AG04449 (cell line): ENCODE data around the gene USP8.
"Not testable (repeated sequence)": the region's sequence is repeated elsewhere in the genome, so short reads cannot be mapped to it uniquely, and the experiment has no call there.

Experiments
- CTCF ChIA-PET: fragments of 350-600 bp; formaldehyde crosslinking; extraction: SDS; loops from one replicate; lab custom pipeline; 2021; ENCODE audit warnings: antibody characterized with exemption; lab: Yijun Ruan, JAX
- POLR2A ChIA-PET: fragments of 400-600, 350-600 bp; formaldehyde crosslinking; extraction: SDS; loops from one replicate; lab custom pipeline; 2020; ENCODE audit warnings: antibody characterized with exemption, inconsistent platforms; lab: Yijun Ruan, JAX
- DNase-seq: peaks from one replicate; pipeline ENCODE4 v3.0.0-alpha.2; 2010; ENCODE audit warnings: low read depth, low spot score
- H3K4me3 ChIP-seq: 2 replicates; pipeline ENCODE4 v1.5.1; 2011; ENCODE audit warnings: low read depth, mild to moderate bottlenecking, control low read depth, low read length
- TF ChIP-seq, protein P1 (sequence below): IDR thresholded peaks from one replicate; pipeline ENCODE4 v1.5.1; 2011; ENCODE audit warnings: mild to moderate bottlenecking, moderate library complexity, low read length, control low read depth, inconsistent platforms; ENCODE audit not compliant: insufficient read depth; ENCODE audit errors: missing control alignments

Gene USP8

DNA sequence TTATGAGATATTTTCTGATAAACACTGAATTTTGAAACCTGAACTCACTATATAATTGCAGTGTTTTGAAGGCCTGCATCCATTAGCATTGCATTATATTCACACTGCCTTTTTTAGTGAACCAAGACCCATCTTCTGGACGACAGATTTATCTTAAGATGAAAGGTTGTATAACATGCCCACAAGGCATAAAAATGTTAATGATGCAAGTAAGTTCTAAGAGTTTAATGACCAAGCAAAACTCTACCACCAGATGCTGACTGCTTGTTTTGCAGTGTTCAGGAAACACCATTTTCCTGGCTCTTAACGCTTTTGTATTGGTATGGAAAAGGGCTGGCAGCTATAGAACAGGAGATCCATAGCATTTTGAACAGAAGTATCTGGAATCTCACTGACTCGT, 76.1 kb downstream of the USP8 start:
- no peak overlapping the region for H3K4me3 ChIP-seq
- no peak for DNase-seq
- ChIA-PET POLR2A (no interaction called here), CTCF (no interaction called here)
- TF ChIP-seq, protein P1, sequence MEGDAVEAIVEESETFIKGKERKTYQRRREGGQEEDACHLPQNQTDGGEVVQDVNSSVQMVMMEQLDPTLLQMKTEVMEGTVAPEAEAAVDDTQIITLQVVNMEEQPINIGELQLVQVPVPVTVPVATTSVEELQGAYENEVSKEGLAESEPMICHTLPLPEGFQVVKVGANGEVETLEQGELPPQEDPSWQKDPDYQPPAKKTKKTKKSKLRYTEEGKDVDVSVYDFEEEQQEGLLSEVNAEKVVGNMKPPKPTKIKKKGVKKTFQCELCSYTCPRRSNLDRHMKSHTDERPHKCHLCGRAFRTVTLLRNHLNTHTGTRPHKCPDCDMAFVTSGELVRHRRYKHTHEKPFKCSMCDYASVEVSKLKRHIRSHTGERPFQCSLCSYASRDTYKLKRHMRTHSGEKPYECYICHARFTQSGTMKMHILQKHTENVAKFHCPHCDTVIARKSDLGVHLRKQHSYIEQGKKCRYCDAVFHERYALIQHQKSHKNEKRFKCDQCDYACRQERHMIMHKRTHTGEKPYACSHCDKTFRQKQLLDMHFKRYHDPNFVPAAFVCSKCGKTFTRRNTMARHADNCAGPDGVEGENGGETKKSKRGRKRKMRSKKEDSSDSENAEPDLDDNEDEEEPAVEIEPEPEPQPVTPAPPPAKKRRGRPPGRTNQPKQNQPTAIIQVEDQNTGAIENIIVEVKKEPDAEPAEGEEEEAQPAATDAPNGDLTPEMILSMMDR, result no peak

DNA sequence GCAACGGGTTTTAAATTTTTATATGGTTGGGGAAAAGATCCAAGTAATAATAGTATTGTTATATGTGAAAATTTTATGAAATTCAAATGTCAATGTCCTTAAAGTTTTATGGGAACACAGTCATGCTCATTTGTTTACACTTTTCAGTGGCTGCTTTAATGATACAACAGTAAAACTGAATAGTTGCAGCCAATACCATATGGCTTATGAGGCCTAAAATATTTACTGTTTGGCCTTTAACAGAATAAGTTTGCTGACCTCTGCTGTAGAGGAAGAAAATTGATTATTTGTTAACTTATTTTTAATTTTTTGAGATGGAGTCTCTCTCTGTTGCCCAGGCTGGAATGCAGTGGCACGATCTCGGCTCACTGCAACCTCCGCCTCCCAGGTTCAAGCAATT, 77.6 kb downstream of the USP8 start:
- no peak overlapping the region for H3K4me3 ChIP-seq
- TF ChIP-seq, protein P1, result no peak
- DNase-seq, result no peak
- CTCF ChIA-PET, result no interaction called here
- POLR2A ChIA-PET, result interaction anchor here (0.6 kb wide), 2 partner anchors 148 to 383 kb away, joined by 4 to 5 read pairs; no protein-coding TSS in a partner anchor

DNA sequence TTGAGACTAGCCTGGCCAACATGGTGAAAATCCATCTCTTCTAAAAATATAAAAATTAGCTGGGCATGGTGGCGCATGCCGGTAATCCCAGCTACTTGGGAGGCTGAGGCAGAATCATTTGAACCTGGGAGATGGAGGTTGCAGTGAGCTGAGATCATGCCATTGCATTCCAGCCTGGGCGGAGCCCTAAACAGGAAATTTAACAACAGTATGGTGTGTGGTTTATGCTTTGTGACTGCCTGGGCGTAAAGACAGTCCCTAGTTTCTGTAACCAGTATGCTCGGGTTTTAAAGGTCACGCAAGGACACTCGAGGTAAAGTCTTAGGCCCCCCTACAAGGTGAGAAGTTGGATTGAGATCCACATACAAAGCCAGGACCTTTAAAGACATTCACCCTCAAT, 78.9 kb downstream of the USP8 start:
- CTCF ChIA-PET, result no interaction called here
- no peak for DNase-seq
- no peak overlapping the region for H3K4me3 ChIP-seq
- POLR2A ChIA-PET, result interaction anchor here (0.7 kb wide), 1 partner anchor 116 kb away, joined by 3 read pairs; no protein-coding TSS in a partner anchor
- TF ChIP-seq, protein P1, result no peak

DNA sequence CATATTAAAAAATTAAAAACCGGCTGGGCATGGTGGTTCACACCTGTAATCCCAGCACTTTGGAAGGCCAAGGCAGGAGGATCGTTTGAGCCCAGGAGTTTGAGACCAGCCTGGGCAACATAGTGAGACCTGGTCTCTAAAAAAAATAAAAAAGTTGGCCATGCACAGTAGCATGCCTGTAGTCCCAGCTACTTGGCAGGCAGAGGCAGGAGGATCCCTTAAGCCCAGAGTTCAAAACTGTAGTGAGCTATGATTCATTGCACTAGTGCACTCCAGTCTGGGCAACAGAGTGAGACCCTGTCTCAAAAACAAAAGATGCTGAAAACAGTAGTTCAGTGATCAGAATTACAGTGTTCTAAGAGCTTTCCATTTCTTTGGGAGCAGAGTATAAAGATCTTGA, 81.5 kb downstream of the USP8 start:
- CTCF ChIA-PET, POLR2A ChIA-PET, H3K4me3 ChIP-seq, DNase-seq: not testable (repeated sequence)

DNA sequence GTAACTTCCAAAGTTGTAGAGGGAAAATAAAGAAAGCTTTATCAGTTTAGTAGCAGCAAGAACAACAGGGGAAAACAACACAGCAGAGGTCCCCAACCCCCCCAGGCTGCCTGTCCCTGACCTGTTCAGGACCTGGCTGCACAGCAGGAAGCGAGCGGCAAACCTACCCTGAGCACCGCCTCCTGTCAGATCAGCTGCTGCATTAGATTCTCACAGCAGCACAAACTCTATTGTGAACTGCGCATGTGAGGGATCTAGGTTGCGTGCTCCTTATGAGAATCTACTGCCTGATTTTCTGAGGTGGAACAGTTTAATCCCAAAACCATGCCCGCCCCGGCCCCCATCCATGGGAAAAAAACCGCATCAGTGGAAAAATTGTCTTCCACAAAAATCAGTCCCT, 81.9 kb downstream of the USP8 start:
- DNase-seq, result no peak
- H3K4me3 ChIP-seq, result no peak overlapping the region
- TF ChIP-seq, protein P1, result no peak
- ChIA-PET CTCF (no interaction called here), POLR2A (no interaction called here)

DNA sequence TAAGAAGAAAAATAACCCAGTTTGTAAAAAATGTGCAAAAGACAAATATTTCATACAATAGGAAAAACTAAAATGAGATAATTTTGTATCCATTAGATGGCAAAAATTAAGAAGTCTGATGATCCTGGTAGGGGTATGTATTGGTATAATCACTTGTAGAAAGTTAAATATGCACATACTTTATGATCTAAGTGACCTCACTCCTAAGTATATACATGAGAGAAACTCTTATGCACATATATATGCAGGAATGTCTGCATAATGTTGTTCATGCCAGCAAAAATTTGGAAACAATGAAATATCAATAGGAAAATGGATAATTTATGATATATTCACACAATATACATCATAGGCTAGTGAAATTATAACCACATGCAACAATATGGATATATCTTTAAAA, 88.8 kb downstream of the USP8 start:
- TF ChIP-seq, protein P1, result no peak
- POLR2A ChIA-PET, result no interaction called here
- DNase-seq, result no peak
- no peak overlapping the region for H3K4me3 ChIP-seq
- CTCF ChIA-PET, result no interaction called here

DNA sequence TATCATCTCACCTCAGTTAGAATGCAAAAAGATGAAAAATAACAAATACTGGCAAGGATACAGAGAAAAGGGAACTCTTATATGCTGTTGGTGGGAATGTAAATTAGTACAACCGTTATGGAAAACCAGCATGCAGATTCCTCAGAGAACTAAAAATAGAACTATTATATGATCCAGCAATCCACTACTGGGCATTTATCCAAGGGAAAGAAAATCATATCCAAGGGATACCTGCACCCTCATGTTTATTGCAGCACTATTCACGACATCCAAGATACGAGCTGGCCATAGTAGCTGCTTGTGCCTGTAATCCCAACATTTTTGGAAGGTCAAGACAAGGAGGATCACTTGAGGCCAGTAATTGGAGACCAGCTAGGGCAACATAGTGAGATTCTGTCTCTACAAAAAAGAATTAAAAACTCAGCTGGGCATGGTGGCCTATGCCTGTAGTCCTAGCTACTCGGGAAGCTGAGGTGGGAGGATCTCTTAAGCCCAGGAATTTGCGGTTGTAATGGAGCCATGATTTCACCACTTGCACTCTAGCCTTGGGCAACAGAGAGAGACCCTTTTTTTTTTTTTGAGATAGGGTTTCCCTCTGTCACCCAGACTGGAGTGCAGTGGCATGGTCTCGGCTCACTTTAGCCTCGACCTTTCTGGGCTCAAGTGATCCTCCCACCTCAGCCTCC, 95.7 kb downstream of the USP8 start:
- CTCF ChIA-PET, result no interaction called here
- no peak for DNase-seq
- TF ChIP-seq, protein P1, result no peak
- POLR2A ChIA-PET, result no interaction called here
- no peak overlapping the region for H3K4me3 ChIP-seq
